Measurements from ENCODE around the gene NDUFA9. TPM values are rescaled to one million over a fixed set of nuclear protein-coding genes. Genes with fewer than 3 reads are reported as not detected.

Gene NDUFA9
- total RNA-seq, 2 experiments from 2014 or later, result 72.0 to 123 TPM

GRCh38 chr12:4648104-4648500 is 812 bp upstream of the NDUFA9 start:
- peak overlapping the region; percentile 87 for H3K4me2 ChIP-seq (ENCODE audit: low read length)
- peak overlapping the region; percentile 59 for H3K27ac ChIP-seq (ENCODE audit: low read depth, low read length, poor library complexity, severe bottlenecking)
- TF ChIP-seq EZH2phosphoT487 (IDR thresholded peaks at IDR 0.05; ENCODE audit: borderline replicate concordance, low read depth, low read length) (no peak), CTCF (conservative IDR thresholded peaks at IDR 0.05; ENCODE audit: low read length) (0 out of 2 replicates have a peak, but pooled peaks have one; percentile 17)
- H3K36me3 ChIP-seq (ENCODE audit: insufficient read depth, low read length), result peaks cover 16% of the 10 kb centered on the region; the same call in 1 of the 2 replicates
- peaks cover 18% of the 10 kb centered on the region; the same call in 1 of the 2 replicates for H4K20me1 ChIP-seq (ENCODE audit: insufficient read depth, low read length)
- H2AFZ ChIP-seq (ENCODE audit: low read length), result peak overlapping the region; percentile 90; the same call in 1 of the 2 replicates
- ChIA-PET CTCF (ENCODE audit: unreplicated experiment) (no interaction called here), POLR2A (interaction anchor here (0.6 to 1.3 kb wide), 4 partner anchors 43 to 181 kb away, joined by 3 to 5 read pairs (median 3); no protein-coding TSS in a partner anchor)
- peak; percentile 75 for DNase-seq (ENCODE audit: low spot score)
- peaks cover 41% of the 10 kb centered on the region for H3K79me2 ChIP-seq (ENCODE audit: insufficient read depth, low read depth, low read length)
- peaks cover 48% of the 10 kb centered on the region for H3K4me1 ChIP-seq (ENCODE audit: insufficient read depth, low read length, poor library complexity, severe bottlenecking)
- H3K9me3 ChIP-seq (ENCODE audit: low read length), result no peaks in the 10 kb centered on the region
- no TSS peak for BruUV-seq (replicated peaks)
- H3K4me3 ChIP-seq (ENCODE audit: low read depth, low read length, poor library complexity, severe bottlenecking), result peak overlapping the region; percentile 84
- no peaks in the 10 kb centered on the region for H3K9me2 ChIP-seq (ENCODE audit: insufficient read depth, low read length)
- intact Hi-C loops (cut with micrococcal nuclease; ENCODE audit: unreplicated experiment), result loop anchor here (2.0 kb wide), 3 partner anchors 43 to 181 kb away; partner anchors contain the start of gene RAD51AP1

- no peak for DNase-seq (ENCODE audit: low spot score)
- Histone ChIP-seq H3K9me3 (ENCODE audit: low read length) (no peaks in the 10 kb centered on the region), H3K4me1 (ENCODE audit: insufficient read depth, low read length, poor library complexity, severe bottlenecking) (peaks cover 41% of the 10 kb centered on the region), H3K79me2 (ENCODE audit: insufficient read depth, low read depth, low read length) (peaks cover 52% of the 10 kb centered on the region), H3K27ac (ENCODE audit: low read depth, low read length, poor library complexity, severe bottlenecking) (peak overlapping the region; percentile 59), H4K20me1 (ENCODE audit: insufficient read depth, low read length) (peaks cover 18% of the 10 kb centered on the region; the same call in 1 of the 2 replicates), H3K36me3 (ENCODE audit: insufficient read depth, low read length) (peaks cover 27% of the 10 kb centered on the region), H3K4me3 (ENCODE audit: low read depth, low read length, poor library complexity, severe bottlenecking) (peak overlapping the region; percentile 84), H3K4me2 (ENCODE audit: low read length) (peak overlapping the region; percentile 87), H3K9me2 (ENCODE audit: insufficient read depth, low read length) (no peaks in the 10 kb centered on the region), H2AFZ (ENCODE audit: low read length) (peak overlapping the region; percentile 90)
- BruUV-seq (replicated peaks), result no TSS peak
- POLR2A ChIA-PET, result interaction anchor here (0.6 to 1.5 kb wide), 6 partner anchors 9 to 327 kb away, joined by 3 to 6 read pairs (median 3); no protein-coding TSS in a partner anchor
- TF ChIP-seq CTCF (conservative IDR thresholded peaks at IDR 0.05; ENCODE audit: low read length) (no peak), EZH2phosphoT487 (IDR thresholded peaks at IDR 0.05; ENCODE audit: borderline replicate concordance, low read depth, low read length) (no peak)
- CTCF ChIA-PET (ENCODE audit: unreplicated experiment), result no interaction called here
- intact Hi-C loops (cut with micrococcal nuclease; ENCODE audit: unreplicated experiment), result loop anchor here (2.0 kb wide), 3 partner anchors 45 to 179 kb away; partner anchors contain the start of gene RAD51AP1
Observed at GRCh38 chr12:4649358-4649661, 396 bp downstream of the NDUFA9 start.

- TF ChIP-seq CTCF (conservative IDR thresholded peaks at IDR 0.05; ENCODE audit: low read length) (no peak), EZH2phosphoT487 (IDR thresholded peaks at IDR 0.05; ENCODE audit: borderline replicate concordance, low read depth, low read length) (no peak)
- CTCF ChIA-PET (ENCODE audit: unreplicated experiment), result no interaction called here
- no peak for DNase-seq (ENCODE audit: low spot score)
Observed at GRCh38 chr12:4653257-4653656, 4.3 kb downstream of the NDUFA9 start.

More at GRCh38 chr12:4653257-4653656, 4.3 kb downstream of the NDUFA9 start:
- H4K20me1 ChIP-seq (ENCODE audit: insufficient read depth, low read length), result peaks cover 18% of the 10 kb centered on the region; the same call in 1 of the 2 replicates
- BruUV-seq (replicated peaks), result no TSS peak
- no peaks in the 10 kb centered on the region for H3K9me3 ChIP-seq (ENCODE audit: low read length)
- H3K4me2 ChIP-seq (ENCODE audit: low read length), result no peak overlapping the region
- H3K4me3 ChIP-seq (ENCODE audit: low read depth, low read length, poor library complexity, severe bottlenecking), result no peak overlapping the region
- no peaks in the 10 kb centered on the region for H3K9me2 ChIP-seq (ENCODE audit: insufficient read depth, low read length)
- intact Hi-C loops (cut with micrococcal nuclease; ENCODE audit: unreplicated experiment), result no loop called here
- no peak overlapping the region for H2AFZ ChIP-seq (ENCODE audit: low read length)
- POLR2A ChIA-PET, result interaction anchor here (0.7 to 1.2 kb wide), 2 partner anchors 9 to 11 kb away, joined by 4 read pairs; no protein-coding TSS in a partner anchor
- H3K36me3 ChIP-seq (ENCODE audit: insufficient read depth, low read length), result peaks cover 66% of the 10 kb centered on the region
- no peak overlapping the region for H3K27ac ChIP-seq (ENCODE audit: low read depth, low read length, poor library complexity, severe bottlenecking)
- H3K4me1 ChIP-seq (ENCODE audit: insufficient read depth, low read length, poor library complexity, severe bottlenecking), result peaks cover 25% of the 10 kb centered on the region
- peaks cover 52% of the 10 kb centered on the region for H3K79me2 ChIP-seq (ENCODE audit: insufficient read depth, low read depth, low read length)
